NCI-H187 (cell line): ENCODE results near the gene PYCR2.
"Not testable (repeated sequence)": the region's sequence is repeated elsewhere in the genome, so short reads cannot be mapped to it uniquely, and the experiment has no call there.

Experiments
- DNase-seq, 2 experiments: peaks; one replicate each; lab custom pipeline; 2025; lab: John Stamatoyannopoulos, UW

Gene PYCR2

DNA sequence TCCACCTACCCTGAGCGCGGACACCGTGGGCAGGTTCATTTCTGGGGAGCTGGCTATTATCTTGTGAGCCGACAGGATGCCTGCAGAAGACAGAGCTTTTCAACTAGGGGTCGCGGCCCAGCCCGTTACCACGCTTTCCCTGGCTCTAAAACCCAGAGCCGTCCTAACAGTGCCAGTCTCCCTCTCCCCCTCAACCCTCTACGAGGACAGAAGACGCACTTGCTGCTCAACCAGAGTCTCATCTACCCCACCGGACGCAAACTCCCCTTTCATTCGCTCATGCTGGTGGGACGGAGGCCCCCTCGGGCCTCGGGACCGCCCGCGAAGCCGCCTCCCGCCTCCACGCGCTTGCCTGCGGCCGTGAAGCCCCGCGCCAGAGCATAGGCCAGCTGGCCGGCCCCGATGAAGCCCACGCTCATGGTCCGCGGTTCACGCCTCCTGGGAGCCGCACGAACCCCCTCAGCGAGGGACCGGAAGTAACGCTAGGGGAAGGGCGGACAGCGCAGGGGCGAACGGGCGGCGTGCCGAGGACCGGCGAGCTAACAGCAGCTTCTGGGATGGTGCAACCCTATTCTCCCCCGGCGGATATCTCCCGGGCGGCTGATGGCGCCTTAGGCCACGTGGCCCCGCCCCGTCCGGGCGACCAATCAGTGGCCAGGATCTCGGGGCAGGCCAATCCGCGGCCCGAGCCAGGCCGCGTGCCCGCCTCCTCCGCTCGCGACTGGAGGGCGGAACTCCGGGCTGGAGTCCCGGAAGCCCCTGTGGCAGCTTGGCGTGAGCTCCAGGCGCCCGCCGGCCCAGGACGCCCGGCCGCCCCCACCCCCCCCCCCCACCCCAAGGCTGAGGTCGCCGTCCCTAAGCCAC lies at the start of gene PYCR2:
Gene PYCR2 (minus strand): TSS at position 559 of the 864 bp plus-strand sequence. CDS start 140 bp downstream, at position 419.
- peak; percentile 40 to 72 for DNase-seq

DNA sequence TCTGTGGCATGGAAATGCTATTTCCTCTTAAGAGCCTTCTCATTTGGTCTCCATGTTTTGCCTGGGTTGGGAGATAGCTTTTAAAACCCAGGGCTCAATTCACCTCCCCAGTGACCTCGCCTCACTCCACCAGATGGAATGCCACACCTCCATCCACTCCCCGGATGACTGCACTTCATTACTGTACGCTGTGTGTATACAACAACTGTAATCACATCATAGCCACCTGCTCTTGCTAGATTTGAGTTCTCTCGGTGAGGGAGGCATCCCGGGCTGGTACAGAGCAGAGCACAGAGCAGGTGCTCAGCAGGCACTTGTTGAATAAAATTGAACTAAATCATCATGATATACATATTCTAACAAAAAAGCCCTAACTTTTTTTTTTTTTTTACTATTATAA lies 49.1 kb upstream of the PYCR2 start:
- peak; percentile 22 to 51 for DNase-seq

DNA sequence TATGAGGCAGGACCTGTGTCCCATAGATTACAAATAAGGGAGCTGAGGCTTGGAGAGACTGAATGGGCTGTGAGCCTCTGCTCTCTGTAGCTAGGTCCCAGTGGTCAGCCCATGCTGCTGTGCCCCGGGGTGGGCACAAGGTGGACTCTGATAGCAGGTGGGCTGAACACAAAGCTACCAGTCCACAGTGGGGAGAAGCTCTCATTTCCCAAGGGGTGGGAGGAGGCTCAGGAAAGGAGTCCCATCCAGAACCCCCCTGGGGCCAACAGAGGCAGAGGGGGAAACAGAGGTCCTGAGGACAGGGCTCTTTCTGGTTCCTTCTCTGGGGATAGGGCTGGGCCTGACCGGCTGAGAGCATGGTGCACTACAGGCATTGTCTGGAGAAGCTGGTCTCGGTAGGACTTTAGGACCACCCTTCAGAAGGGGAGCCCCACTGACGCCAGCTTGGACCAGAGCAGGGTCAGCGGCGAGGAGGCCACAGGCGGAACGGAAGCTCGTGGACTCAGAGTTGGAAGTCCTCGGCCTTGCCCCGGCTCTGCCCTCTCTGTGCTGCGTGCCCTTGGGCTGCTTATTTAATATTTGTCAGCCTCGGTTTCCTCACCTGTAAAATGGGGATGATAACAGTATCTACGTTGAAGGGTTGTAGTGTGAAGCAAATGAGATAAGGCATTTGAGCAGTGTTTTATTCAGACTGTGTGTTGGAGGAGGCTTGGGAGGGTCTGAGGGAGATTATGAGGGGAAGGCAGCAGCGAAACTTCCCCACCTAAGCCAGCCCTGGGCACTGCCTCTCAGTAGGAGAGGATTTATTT lies 48.5 kb upstream of the PYCR2 start:
- no peak for DNase-seq

DNA sequence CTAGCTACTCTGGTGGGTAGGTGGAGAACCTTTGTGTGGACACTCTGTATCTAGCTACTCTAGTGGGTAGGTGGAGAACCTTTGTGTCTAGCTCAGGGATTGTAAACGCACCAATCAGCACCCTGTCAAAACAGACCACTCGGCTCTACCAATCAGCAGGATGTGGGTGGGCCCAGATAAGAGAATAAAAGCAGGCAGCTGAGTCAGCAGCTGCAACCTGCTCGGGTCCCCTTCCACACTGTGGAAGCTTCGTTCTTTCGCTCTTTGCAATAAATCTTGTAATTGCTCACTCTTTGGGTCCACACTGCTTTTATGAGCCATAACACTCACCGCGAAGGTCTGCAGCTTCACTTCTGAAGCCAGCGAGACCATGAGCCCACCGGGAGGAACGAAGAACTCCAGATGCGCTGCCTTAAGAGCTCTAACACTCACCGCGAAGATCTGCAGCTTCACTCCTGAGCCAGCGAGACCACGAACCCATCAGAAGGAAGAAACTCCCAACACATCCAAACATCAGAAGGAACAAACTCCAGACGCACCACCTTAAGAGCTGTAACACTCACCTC lies 46.6 kb upstream of the PYCR2 start:
- not testable (repeated sequence) for DNase-seq

DNA sequence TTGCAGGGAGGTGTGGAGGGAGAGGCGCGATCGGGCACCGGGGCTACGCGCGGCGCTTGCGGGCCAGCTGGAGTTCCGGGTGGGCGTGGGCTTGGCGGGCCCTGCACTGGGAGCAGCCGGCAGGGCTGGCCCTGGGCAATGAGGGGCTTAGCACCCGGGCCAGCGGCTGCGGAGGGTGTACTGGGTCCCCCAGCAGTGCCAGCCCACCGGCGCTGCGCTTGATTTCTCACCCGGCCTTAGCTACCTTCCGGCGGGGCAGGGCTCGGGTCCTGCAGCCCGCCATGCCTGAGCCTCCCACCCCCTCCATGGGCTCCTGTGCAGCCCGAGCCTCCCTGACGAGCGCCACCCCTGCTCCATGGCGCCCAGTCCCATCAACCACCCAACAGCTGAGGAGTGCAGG lies 45.7 kb upstream of the PYCR2 start:
- DNase-seq, result not testable (repeated sequence)

DNA sequence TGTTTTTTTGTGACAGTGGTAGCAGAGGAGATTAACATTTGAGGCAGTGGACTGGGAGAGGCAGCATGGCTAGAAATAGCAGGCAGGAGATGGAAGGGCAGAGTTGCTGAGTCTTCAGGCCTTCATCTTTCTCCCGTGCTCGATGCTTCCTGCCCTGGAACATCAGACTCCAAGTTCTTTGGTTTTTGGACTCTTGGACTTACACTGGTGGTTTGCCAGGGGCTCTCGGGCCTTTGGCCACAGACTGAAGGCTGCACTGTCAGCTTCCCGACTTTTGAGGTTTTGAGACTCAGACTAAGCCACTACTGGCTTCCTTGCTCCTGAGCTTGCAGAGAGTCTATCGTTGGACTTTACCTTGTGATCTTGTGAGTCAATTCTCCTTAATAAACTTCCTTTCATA lies 41.2 kb upstream of the PYCR2 start:
- no peak for DNase-seq

DNA sequence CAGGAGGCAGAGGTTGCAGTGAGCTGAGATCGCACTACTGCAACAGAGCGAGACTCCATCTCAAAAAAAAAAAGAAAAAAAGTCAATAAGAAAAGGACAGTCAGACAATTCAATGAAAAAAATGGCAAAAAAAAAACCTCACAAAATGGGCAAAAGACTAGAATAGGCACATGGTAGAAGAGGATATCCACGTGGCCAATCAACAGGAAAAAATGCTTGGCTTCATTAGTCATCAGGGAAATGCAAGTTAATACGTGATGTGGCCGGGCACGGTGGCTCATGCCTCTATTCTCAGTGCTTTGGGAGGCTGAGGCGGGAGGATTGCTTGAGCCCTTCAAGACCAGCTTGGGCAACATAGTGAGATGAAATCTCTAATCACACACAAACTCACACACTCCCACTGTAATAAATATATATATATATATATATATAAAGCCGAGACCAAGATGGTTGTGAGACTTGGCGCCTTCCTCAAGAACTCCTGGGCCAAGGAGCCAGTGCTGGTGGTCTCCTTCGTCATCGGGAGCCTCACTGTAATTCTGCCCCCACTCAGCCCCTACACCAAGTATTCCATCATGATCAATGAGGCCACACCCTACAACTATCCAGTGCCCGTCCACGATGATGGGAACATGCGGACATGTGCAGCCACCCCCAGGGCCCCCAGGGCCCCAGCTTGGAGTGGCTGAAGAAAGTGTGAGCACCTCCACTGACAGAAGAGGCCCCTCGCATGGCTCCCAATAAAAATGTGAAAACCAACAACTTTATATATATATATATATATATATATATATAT lies 39.9 kb upstream of the PYCR2 start:
- no peak for DNase-seq

DNA sequence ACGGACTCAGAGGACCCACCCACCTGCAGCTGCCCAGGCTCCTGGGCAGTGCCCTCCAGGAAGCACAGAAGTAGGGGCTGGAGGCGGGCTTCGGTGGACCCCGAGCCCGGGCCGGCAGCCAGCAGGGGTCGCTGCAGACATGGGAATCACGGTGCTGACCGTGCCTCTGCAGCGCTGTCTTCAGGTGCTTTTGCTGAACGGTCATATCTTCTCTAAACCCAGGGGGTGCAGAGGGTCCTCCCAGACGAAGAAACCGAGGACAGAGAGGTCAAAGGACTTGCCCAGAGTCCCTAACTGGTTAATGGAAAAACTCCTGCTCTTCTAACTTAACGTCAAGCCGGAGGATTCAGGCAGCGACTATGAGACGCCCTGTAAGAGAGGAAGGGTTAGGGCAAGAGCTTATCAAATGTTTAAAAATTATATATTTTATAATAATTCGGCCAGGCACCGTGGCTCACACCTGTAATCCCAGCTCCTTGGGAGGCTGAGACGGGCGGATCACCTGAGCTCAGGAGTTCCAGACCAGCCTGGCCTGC lies 38.5 kb upstream of the PYCR2 start:
- no peak for DNase-seq

DNA sequence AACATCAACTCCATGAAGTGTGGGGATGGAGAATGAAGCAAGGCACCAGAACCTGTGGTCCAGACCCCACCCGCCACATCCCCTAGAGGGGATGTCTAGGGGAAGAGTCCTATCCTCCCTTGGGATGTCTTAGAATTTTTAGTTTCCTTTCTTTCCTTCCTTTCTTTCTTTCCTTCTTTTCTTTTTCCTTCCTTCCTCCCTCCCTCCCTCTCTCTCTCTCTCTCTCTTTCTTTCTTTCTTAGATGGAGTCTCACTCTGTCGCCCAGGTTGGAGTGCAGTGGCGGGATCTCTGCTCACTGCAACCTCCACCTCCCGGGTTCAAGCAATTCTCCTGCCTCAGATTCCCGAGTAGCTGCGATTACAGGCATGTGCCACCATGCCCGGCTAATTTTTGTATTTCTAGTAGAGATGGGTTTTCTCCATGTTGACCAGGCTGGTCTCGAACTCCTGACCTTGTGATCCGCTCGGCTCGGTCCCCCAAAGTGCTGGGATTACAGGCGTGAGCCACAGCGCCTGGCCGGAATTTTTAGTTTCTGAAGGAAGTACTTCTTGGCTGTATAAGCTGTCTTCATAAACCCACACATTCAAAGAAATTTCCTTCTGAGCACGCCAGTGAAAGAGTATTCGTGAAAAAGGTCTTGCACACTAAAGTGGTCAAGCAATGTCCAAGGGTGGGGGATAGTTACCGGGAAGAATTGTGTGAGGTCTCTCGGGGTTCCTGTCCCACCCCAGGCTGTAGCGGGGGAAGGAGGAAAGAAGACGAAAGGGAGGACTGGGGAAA lies 37.8 kb upstream of the PYCR2 start:
- no peak for DNase-seq

DNA sequence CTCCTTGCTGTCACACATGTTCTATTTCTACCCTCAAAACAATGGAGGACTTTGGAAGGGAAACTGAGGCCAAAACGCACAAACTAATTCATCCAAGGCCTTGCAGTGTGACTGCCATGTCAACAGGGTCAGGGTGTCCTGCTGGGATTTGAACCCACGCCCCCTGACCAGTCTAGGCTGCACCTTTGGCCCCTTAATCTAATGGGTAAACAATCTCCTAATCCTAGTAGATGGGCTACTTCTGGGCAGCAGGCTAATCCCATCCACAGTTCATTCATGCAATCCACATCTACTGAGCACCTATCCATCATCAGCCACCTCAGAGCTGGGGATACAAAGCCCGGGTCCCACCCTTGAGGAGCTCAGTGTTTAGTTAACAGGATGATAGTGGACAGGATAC lies 34.0 kb upstream of the PYCR2 start:
- DNase-seq, result no peak

DNA sequence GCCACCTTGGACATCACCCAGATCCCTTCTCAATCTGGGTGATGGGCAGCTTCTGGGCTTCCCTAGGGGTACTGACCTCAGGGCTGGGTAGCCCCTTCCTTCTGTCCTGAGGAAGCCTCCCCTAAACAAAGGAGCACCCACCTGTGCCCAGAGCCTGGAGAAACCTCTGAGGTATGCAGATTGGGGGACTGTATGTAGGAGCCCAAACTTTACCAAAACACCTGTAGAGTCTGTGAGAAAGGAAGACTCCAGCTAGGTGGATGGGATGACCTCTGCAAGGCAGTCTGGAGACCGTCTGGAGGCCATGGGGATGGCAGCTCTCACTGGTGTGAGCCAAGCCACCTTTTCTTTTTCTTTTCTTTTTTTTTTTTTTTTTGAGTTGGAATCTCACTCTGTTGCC lies 30.7 kb upstream of the PYCR2 start:
- no peak for DNase-seq

DNA sequence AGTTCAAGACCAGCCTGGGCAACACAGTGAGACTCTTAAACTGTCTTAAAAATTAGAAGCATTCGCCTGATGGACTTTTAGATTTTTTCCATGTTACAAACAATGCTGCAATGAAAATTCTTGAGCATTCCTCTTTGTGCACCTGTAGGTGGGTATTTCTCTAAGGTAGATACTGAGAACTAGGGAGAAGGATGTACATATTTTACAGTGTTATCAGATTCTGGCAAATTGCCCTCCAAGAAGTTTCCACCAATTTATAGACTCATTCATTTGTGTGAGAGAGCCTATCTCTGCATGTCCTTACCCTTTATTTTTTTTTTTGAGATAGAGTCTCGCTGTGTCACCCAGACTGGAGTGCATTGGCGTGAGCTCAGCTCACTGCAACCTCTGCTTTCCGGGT lies 29.3 kb upstream of the PYCR2 start:
- DNase-seq, result no peak

DNA sequence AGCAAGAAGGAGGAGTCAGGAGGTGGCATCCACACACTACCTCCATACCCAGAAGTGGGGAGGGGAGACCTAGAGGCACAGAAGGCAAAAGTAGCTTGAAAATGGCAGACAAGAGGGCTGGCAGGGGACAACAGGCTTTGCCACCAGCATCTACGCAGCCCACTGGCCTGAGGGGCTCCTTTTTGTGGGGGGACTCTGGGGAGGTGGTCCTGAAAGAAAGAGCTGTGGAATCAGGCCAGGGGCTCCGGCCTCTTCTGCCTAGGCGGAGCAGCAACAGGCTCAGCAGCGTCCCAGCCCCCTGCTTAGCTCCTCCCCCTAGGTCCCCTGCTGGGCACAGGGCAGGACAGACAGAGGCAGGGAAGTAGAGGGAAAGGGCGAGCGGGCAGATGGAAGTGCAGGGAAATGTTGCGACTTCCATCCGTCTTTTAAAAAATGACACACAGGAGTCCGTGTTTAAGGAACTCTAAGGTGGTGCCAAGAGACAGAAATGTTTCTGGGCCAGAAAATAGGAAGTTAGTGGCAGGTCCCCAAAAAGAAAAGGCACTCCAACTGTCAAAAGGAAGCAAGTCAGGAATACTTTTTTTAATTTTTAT lies 27.0 kb upstream of the PYCR2 start:
- DNase-seq, result no peak

DNA sequence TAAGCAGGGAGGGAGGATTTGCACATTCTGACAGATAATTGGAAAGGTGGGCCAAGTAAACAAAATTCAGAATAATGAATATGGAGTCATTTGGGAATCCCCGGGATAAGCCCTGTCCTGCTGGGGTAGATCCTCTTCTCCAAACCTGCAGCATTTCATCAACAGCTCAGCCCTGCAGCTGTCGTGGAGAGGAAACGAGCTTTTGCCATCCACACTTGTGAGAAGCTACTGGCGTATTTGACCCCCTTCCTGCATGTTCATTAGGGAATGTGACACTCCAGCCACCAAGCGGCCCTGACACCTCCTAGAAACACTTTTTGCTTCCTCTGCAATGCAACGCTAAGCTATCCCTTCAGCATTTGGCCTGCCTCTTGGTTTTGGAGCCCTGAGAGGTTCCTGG lies 25.0 kb upstream of the PYCR2 start:
- no peak for DNase-seq

DNA sequence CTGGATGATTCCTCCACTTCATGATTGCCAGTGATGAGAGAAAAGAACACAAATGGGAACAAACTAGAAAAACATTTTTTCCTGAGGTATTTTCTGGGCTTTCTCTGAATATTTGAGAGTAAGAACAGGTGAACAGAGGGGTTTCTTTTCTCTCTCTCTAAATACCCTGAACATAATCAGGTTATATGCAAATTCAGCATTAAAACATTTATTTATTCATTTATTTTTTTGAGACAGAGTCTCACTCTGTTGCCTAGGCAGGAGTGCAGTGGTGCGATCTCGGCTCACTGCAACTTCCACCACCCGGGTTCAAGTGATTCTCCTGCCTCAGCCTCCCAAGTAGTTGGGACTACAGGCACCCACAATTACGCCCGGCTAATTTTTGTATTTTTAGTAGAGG lies 22.8 kb upstream of the PYCR2 start:
- DNase-seq, result no peak

DNA sequence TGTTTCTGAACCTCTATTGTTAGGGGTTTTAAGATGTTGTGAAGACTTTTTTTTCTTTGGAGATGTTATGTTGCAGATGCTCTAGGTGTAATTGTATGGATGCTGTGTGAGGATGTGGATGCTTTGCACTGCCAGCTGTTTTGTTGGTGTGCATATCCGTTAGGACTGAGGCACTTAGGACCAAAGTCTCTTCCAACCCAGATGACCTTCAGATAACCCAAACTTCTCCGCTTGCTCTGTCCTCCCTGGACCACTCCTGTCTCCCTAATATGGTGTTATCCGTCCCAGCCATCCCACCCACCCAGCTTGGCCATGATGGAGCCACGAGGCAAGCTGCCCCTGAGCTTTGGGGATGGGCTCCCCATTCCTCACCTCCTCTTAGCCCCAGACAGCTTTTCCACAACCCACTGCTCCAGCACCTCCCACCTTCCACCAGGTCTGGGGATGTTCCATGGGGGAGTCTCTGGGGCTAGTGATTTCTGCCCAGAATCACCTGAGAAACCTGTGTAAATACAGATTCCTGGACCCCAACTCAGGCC lies 22.1 kb upstream of the PYCR2 start:
- DNase-seq, result no peak

DNA sequence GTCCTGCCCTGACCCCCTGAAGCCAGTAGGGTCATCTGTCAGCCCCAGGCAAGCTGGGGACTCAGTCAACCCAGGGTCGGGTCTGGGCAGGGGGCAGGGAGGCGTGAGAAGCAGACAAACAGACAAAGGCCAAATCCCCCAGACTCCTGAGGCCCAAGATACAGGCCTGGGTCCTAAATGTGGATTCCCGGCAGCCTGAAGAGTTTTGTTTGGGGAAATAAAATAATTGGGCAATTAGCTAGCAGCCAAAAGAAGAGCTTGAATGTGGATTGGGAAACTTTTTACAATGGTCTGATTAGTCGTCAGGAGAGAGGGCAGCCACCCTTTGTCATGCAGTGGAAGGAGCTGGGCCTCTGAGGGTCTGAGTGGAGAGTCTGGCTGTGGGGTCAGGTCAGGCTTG lies 21.5 kb upstream of the PYCR2 start:
- DNase-seq, result no peak

DNA sequence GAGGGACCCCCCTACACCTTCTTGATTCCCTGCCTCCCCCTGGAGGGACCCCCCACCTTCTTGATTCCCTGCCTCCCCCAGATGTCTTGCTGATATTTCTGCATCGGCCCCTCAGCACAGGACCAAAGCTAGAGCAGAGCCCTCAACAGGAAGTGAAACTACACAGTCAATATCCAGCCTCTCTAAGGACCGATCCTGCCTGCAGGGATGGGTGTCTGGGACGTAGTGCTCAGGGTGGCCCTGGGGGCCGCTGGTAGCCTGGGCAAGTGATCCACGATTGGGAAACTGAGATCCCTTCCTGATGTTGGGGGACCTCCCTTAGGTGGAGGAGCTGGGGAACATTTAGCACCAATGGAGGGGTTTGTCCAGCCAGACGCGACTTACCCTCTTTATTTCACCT lies 20.9 kb upstream of the PYCR2 start:
- DNase-seq, result no peak

DNA sequence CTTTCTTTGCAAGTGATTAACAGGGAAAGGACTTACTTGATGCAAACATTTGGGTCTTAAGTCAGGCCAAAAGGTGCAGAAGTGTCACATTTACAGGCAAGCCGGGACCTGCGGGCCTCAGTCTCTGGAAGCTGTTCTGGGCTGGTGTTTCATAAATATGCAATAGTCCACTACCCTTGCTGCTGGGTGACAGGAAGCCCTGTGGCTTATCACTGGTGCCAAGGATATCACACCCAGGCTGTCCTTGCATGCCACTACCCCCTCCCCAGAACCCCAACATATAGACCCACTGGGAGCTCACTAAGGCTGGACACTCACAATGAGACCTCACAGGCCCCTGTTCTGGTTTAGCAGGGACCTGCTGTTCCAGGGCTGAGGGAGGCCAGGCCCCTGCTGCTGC lies 20.3 kb upstream of the PYCR2 start:
- DNase-seq, result no peak

DNA sequence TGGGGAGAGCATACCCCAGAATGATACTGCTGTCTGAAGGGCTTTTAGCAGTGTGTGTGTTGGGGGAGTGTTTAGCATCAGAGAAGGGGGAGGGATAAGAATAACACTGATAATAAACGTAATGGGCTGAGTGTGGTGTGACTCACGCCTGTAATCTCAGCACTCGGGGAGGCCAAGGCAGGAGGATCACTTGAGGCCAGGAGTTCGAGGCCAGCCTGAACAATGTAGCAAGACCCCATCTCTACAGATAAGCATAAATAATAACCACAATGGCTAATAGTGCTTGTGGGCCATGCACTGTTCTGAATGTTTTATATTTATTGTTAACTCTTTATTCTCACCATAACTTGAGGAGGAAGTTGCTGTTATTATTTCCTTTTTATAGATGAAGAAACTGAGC lies 19.5 kb upstream of the PYCR2 start:
- no peak for DNase-seq
